ENCODE data around the gene TLR2.

Gene TLR2

DNA sequence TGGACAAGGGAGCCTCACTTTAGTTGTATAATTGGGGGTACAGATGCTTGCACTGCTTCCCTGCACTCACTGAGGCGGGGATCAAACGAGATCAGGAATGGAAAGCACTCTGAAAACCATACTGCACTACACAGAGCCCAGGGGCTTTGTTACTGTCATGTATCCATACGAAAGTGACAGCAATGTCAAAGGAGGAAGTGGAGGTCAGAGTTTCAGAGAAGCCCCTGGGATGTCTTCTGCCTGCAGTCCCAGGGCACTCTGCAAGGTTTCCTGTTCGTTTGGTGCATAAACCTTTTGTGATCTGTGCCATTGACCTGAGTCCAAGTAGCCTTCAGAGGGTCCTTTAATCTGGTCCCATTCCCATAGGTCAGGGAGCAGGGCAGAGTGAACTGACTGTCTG lies 44.6 kb downstream of the TLR2 start:
- H3K27me3 Mint-ChIP-seq: no peaks in the 10 kb centered on the region
- intact Hi-C loops (cut with micrococcal nuclease): loop anchor here (5.0 kb wide), 1 partner anchor 41 kb away; no protein-coding TSS in a partner anchor
- H3K27ac Mint-ChIP-seq: peak overlapping the region; percentile 80
- H3K36me3 Mint-ChIP-seq (ENCODE audit: low read depth): no peaks in the 10 kb centered on the region
- no peak overlapping the region for H3K4me3 Mint-ChIP-seq
- H3K9me3 Mint-ChIP-seq: no peaks in the 10 kb centered on the region
- peaks cover 68% of the 10 kb centered on the region for H3K4me1 Mint-ChIP-seq (ENCODE audit: low read depth)

DNA sequence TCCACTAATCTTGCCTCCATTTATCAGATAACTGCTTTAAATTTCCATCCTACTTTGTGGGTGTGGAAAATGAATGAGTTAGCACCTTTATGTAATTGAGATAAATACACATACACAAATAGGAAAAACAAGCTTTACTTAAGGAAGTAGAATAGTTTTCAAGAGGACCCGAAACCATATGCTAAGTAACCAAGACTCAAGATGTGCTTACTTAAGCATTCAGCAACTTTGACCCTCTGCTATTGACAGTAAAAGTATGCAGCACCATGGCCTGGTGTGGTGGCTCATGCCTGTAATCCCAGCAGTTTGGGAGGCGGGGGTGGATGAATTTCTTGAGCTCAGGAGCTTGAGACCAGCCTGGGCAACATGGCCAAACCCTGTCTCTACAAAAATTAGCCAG lies 45.8 kb downstream of the TLR2 start:
- Mint-ChIP-seq H3K4me3 (no peak overlapping the region), H3K27me3 (no peaks in the 10 kb centered on the region), H3K4me1 (ENCODE audit: low read depth) (peaks cover 60% of the 10 kb centered on the region)

DNA sequence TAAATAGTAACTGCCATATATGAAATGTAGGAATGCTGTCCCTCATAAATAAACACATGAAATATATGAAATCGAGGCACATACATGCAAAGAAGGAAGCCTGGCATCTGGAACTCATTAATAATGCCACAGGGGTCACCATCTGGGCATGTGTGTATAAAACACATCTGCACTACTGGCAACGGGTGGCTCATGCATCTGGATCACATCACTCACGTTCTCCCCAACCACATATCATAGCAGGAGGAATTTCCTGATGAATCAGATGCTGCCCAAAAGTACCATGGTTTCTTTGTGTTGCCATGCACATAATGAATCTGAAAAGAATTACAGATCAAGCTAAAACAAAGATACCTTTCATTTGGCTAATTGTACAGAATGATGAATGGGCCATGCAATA lies 47.2 kb downstream of the TLR2 start:
- intact Hi-C loops (cut with micrococcal nuclease): no loop called here
- Mint-ChIP-seq H3K9me3 (no peaks in the 10 kb centered on the region), H3K36me3 (ENCODE audit: low read depth) (no peaks in the 10 kb centered on the region), H3K4me3 (no peak overlapping the region), H3K27ac (peak overlapping the region; percentile 42), H3K4me1 (ENCODE audit: low read depth) (peaks cover 49% of the 10 kb centered on the region), H3K27me3 (no peaks in the 10 kb centered on the region)

More for the DNA sequence above, 45.8 kb downstream of the TLR2 start:
- Mint-ChIP-seq H3K9me3 (no peaks in the 10 kb centered on the region), H3K36me3 (ENCODE audit: low read depth) (no peaks in the 10 kb centered on the region), H3K27ac (peak overlapping the region; percentile 80)
- intact Hi-C loops (cut with micrococcal nuclease): loop anchor here (5.0 kb wide), 1 partner anchor 43 kb away; no protein-coding TSS in a partner anchor

DNA sequence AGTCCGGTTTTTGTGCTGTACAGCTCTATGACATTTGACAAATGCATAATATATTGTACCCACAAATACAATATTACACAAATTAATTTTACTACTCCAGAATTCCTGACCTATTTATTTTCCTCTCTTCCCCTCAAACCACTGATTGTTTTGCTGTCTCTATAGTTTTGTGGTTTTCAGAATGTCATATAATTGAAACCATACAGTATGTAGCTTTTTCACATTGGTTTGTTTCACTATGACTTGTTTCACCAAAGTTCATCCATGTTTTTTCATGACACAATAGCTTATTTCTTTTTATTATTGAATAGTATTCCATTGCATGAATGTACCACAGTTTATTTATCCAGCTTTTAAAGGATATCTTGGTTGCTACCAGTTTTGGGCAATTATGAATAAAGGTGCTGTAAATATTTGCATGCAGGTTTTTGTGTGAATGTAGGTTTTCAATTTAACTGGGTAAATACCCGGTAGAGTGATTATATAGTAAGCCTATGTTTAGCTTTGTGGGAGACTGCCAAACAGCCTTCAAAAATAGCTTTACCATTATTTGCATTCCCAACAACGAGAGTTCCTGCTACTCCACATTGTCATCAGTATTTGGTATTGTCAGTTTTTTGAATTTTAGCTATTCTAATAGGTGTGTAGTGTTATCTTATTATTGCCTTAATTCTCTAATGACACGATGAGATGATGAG lies 49.8 kb downstream of the TLR2 start:
- H3K27me3 Mint-ChIP-seq: no peaks in the 10 kb centered on the region
- H3K4me1 Mint-ChIP-seq (ENCODE audit: low read depth): peaks cover 33% of the 10 kb centered on the region
- H3K27ac Mint-ChIP-seq: no peak overlapping the region
- no peaks in the 10 kb centered on the region for H3K36me3 Mint-ChIP-seq (ENCODE audit: low read depth)
- H3K4me3 Mint-ChIP-seq: no peak overlapping the region
- H3K9me3 Mint-ChIP-seq: no peaks in the 10 kb centered on the region
- intact Hi-C loops (cut with micrococcal nuclease): no loop called here

DNA sequence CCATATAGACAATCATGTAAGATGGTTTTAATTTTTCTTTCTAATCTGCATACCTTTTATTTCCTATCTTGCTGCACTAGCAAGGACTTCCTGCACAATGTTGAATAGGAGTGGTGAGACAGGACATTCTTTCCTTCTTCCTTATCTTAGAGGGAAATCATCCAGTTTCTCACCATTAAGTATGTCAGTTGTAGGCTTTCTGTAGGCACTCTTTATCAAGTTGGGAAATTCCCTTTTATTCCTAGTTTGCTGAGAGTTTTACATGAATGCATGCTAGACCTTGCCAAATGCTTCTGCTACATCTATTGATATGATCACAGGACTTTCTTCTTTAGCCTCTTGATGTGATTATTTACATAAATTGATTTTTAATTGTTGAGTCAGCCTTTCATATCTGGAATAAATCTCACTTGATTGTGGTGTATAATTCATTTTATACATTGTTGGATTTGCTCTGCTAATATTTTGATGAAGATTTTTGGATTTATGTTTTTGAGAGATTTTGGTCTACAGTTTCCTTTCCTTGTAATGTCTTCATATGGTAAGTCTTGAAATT lies 51.9 kb downstream of the TLR2 start:
- Mint-ChIP-seq H3K36me3 (ENCODE audit: low read depth) (peaks cover 6% of the 10 kb centered on the region), H3K27ac (no peak overlapping the region), H3K27me3 (no peaks in the 10 kb centered on the region), H3K4me1 (ENCODE audit: low read depth) (peaks cover 27% of the 10 kb centered on the region), H3K4me3 (no peak overlapping the region), H3K9me3 (peaks cover 17% of the 10 kb centered on the region)
- intact Hi-C loops (cut with micrococcal nuclease): no loop called here

DNA sequence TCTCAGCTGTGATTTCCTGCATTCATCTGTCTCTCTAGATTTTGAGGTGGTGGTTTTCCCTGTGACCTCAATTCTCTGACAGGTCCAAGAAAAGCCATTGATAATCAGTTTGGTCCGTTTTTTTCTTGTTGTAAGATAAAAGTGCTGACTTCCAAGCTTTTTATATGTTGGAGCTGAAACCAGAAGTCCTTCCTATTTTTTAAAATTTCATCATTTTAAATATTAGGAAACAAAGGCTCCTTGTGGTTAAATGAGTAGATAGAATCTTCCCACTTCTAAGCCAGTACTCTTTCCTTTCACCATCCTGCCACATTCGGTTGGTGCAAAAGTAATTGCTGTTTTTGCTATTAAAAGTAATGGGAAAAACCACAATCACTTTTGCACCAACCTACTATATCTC lies 57.5 kb downstream of the TLR2 start:
- no peak overlapping the region for H3K4me3 Mint-ChIP-seq
- H3K9me3 Mint-ChIP-seq: peaks cover 18% of the 10 kb centered on the region
- H3K27ac Mint-ChIP-seq: peak overlapping the region; percentile 17
- peaks cover 39% of the 10 kb centered on the region for H3K4me1 Mint-ChIP-seq (ENCODE audit: low read depth)
- intact Hi-C loops (cut with micrococcal nuclease): loop anchor here (10.0 kb wide), 2 partner anchors 307 to 597 kb away; no protein-coding TSS in a partner anchor
- H3K36me3 Mint-ChIP-seq (ENCODE audit: low read depth): peaks cover 6% of the 10 kb centered on the region
- no peaks in the 10 kb centered on the region for H3K27me3 Mint-ChIP-seq

DNA sequence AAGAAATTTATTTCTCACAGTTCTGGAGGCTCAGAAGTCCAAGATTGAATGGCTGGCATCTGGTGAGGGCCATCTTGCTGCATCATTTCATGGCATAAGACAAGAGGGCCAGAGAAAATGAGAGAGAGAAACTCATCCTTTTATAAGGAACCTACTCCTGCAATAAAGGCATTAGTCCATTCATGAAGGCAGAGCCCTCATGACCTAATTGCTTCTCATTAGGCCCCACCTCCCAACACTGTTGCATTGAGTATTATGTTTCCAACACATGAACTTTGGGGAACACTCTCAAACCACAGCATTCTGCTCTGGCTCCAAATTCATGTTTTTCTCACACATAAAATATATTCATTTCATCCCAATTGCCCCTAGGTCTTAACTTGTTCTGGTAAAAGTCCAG lies 61.6 kb downstream of the TLR2 start:
- Mint-ChIP-seq H3K36me3 (ENCODE audit: low read depth) (peaks cover 3% of the 10 kb centered on the region), H3K27ac (no peak overlapping the region), H3K4me3 (no peak overlapping the region), H3K4me1 (ENCODE audit: low read depth) (peaks cover 60% of the 10 kb centered on the region), H3K9me3 (peaks cover 4% of the 10 kb centered on the region), H3K27me3 (no peaks in the 10 kb centered on the region)
- intact Hi-C loops (cut with micrococcal nuclease): loop anchor here (5.0 to 10.0 kb wide), 3 partner anchors 63 to 601 kb away; partner anchors contain the start of gene TLR2

DNA sequence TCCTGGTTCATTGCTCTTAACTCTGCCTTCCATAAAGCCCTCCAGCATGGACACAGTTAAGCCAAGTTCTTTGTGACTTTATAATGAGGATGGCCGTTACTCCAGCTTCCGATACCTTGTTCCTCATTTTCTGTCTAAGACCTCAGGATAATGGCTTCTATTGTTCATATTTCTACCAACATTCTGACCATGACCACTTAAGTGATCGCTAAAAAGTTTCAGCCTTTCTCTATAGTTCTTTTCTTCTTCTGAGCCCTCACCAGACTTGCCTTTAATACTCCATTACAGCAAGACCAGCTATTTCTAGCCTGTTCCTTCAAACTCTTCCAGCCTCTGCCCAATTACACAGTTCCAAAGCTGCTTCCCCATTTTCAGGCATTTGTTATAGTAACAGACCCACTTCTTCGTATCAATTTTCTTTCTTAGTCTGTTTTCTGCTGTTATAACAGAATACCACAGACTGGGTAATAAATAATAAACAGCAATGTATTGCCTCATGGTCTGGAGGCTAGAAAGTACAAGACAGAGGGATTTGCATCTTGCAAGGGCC lies 63.4 kb downstream of the TLR2 start:
- peak overlapping the region; percentile 89 for H3K27ac Mint-ChIP-seq
- peak overlapping the region; percentile 20 for H3K4me3 Mint-ChIP-seq
- no peaks in the 10 kb centered on the region for H3K27me3 Mint-ChIP-seq
- no peaks in the 10 kb centered on the region for H3K9me3 Mint-ChIP-seq
- no peaks in the 10 kb centered on the region for H3K36me3 Mint-ChIP-seq (ENCODE audit: low read depth)
- H3K4me1 Mint-ChIP-seq (ENCODE audit: low read depth): peaks cover 45% of the 10 kb centered on the region
- intact Hi-C loops (cut with micrococcal nuclease): loop anchor here (5.0 to 10.0 kb wide), 3 partner anchors 65 to 603 kb away; partner anchors contain the start of gene TLR2

DNA sequence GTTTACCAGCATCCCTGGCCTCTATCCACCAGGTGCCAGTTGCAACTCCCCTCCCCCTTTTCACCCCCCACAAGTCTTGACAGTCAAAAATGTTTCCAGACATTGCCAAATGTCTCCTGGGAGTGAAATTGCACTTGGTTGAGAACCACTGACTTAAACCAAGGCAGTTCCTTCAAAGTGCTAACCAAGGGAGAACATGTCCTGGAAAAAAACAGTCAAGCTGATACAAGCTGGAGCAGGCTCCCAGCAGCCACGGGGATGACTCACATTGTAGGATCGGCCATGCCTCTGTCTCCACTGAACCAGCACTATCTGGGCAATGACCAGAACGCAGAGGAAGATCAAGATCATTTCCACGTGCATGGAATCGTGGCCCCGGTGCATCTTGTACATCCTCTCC lies 64.3 kb downstream of the TLR2 start:
- H3K36me3 Mint-ChIP-seq (ENCODE audit: low read depth): no peaks in the 10 kb centered on the region
- no peaks in the 10 kb centered on the region for H3K9me3 Mint-ChIP-seq
- peaks cover 39% of the 10 kb centered on the region for H3K4me1 Mint-ChIP-seq (ENCODE audit: low read depth)
- intact Hi-C loops (cut with micrococcal nuclease): loop anchor here (5.0 to 10.0 kb wide), 3 partner anchors 66 to 604 kb away; partner anchors contain the start of gene TLR2
- H3K27me3 Mint-ChIP-seq: no peaks in the 10 kb centered on the region
- no peak overlapping the region for H3K4me3 Mint-ChIP-seq
- peak overlapping the region; percentile 89 for H3K27ac Mint-ChIP-seq

DNA sequence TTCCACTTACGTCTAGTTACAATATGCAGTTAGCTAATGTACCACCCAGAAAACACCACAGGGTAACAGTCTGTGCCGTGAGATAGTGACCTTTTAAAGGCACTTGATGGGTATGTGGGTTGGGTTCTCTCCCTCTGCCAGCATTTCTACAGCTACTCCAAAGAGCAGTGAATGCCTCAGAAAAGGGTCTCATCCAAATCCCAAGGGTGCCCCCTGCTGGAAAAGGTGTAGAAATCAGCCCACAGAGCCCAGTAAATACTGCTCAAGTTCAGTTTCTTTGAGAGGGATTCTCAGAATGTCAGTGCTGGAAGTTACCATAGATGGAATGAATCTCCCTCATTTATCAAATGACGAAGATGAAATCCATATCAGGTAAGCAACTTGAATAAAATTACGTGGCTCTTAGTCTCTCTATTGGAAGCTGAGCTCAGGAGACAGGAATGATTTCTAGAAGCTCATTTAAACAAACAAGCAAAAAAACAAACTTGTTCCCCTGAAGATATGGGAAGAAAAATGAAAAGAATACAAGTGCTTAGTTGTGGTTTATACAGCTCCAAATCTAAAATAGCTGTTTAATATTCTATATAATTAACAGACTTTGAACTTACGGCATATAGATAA lies 66.2 kb downstream of the TLR2 start:
- intact Hi-C loops (cut with micrococcal nuclease): loop anchor here (1.0 to 2.0 kb wide), 2 partner anchors 116 to 406 kb away; partner anchors contain the start of gene MND1
- peaks cover 35% of the 10 kb centered on the region for H3K4me1 Mint-ChIP-seq (ENCODE audit: low read depth)

DNA sequence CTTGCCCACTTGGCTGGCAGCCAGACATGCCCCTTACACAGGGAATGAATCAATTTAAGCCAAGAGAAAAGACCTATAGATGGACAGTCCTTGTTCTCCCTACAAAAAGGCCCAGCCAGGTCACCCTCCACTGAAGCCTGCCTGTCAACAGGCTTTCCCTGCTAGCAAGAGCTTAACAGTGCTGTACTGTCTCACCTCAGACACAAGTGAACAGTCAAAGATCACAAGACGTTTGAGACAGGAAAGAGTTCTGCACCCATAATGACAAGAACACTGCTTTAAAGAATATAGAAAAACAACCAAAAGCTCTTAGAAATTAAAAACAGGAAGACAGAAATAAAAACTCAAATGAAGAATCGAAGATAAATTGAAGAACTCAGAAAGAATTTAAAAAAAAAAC lies 71.1 kb downstream of the TLR2 start:
- Mint-ChIP-seq H3K9me3 (no peaks in the 10 kb centered on the region), H3K4me1 (ENCODE audit: low read depth) (peaks cover 32% of the 10 kb centered on the region), H3K4me3 (no peak overlapping the region), H3K36me3 (ENCODE audit: low read depth) (no peaks in the 10 kb centered on the region), H3K27me3 (peaks cover 32% of the 10 kb centered on the region), H3K27ac (no peak overlapping the region)
- intact Hi-C loops (cut with micrococcal nuclease): no loop called here

More for the DNA sequence above, 66.2 kb downstream of the TLR2 start:
- no peaks in the 10 kb centered on the region for H3K9me3 Mint-ChIP-seq
- no peak overlapping the region for H3K27ac Mint-ChIP-seq
- no peaks in the 10 kb centered on the region for H3K36me3 Mint-ChIP-seq (ENCODE audit: low read depth)
- no peak overlapping the region for H3K4me3 Mint-ChIP-seq
- no peaks in the 10 kb centered on the region for H3K27me3 Mint-ChIP-seq
